ENCODE results near the gene SIX3. TPM values are rescaled to one million over a fixed set of nuclear protein-coding genes. Genes with fewer than 3 reads are reported as not detected.

The SIX3 gene
- total RNA-seq, 2 experiments from 2014 or later = not detected

DNA sequence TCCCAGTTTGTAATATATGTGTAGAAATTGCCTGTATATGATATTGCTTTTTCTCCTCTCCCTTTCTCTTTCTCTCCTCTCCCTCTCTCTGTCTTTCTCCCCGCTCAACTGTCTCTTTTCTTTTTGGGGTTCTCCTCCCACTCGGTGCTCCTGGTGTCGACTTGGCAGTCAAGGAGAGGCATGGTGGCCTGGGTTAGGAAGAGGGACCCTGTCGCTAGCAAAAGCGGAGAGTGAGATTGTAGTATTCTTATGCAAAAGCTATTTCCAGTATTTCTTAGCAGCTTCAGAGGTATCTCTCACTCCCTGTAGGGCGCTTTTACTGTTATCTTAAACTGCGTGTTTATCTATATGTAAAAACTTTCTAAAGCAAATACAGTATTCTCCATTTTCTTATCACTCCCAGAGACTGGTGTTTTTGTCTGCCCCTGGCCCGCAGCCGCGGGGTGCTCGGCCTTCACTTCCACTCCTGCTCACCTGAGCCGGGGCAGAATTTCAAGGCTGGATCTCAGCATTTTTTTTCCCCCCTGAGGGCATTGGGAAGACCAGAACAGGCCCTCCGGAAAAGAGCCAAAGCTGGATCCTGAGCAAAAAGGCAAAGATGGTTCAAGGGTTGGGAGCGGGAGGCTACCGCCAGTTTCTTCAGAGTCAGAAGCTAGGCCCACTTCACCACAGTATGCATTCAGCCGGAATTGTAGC is 4.3 kb downstream of the SIX3 start:
- Mint-ChIP-seq H3K4me1 (ENCODE audit: low read depth) (peaks cover 32% of the 10 kb centered on the region), H3K27ac (no peak overlapping the region), H3K4me3 (no peak overlapping the region), H3K36me3 (ENCODE audit: low read depth) (no peaks in the 10 kb centered on the region), H3K27me3 (peaks cover 85% of the 10 kb centered on the region), H3K9me3 (no peaks in the 10 kb centered on the region)
- TF ChIP-seq, protein P1, sequence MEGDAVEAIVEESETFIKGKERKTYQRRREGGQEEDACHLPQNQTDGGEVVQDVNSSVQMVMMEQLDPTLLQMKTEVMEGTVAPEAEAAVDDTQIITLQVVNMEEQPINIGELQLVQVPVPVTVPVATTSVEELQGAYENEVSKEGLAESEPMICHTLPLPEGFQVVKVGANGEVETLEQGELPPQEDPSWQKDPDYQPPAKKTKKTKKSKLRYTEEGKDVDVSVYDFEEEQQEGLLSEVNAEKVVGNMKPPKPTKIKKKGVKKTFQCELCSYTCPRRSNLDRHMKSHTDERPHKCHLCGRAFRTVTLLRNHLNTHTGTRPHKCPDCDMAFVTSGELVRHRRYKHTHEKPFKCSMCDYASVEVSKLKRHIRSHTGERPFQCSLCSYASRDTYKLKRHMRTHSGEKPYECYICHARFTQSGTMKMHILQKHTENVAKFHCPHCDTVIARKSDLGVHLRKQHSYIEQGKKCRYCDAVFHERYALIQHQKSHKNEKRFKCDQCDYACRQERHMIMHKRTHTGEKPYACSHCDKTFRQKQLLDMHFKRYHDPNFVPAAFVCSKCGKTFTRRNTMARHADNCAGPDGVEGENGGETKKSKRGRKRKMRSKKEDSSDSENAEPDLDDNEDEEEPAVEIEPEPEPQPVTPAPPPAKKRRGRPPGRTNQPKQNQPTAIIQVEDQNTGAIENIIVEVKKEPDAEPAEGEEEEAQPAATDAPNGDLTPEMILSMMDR (IDR thresholded peaks at IDR 0.05) = no peak
- ChIA-PET POLR2A (interaction anchor here (0.7 kb wide), 1 partner anchor 346 kb away, joined by 3 read pairs; no protein-coding TSS in a partner anchor), CTCF (interaction anchor here (2.1 kb wide), 1 partner anchor 10 kb away, joined by 12 read pairs; no protein-coding TSS in a partner anchor)
- intact Hi-C loops (cut with micrococcal nuclease) = no loop called here
- ATAC-seq = no peak
- no peak for DNase-seq

DNA sequence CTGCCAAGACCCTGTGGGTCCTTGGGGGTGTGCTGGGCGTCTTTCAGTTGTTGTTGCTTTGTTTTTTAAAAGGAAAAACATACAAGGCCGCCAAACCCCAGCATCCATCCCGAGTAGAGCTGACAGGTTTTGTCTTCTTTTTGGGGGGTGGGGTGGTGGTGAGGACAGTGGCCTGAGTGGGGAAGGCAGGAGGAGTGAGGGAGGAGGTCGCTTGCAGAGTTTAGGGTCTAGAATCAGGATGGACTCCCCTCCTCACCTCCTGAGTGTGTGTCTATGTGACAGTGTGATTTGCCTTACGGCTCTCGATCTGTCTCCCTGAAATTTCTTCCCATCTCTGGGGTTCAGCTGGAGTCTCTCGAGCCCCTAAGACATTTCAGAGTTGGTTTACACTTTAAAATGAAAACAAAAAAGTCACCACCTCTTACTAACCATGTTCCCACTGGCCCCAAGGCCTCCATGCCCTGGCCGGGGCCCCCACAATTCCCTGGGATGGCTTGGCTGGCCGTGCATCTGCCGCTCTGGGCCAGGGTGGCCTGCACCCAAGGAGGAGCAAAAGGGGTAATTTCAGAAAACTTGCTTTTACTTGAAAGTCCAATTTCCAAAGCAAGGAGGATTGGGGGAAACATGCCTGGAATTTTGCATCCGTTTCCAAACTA is 5.0 kb downstream of the SIX3 start:
- Mint-ChIP-seq H3K36me3 (ENCODE audit: low read depth) (no peaks in the 10 kb centered on the region), H3K27ac (no peak overlapping the region), H3K27me3 (peaks cover 86% of the 10 kb centered on the region), H3K4me3 (no peak overlapping the region), H3K4me1 (ENCODE audit: low read depth) (peaks cover 30% of the 10 kb centered on the region), H3K9me3 (no peaks in the 10 kb centered on the region)
- POLR2A ChIA-PET = interaction anchor here (0.7 kb wide), 1 partner anchor 347 kb away, joined by 3 read pairs; no protein-coding TSS in a partner anchor
- CTCF ChIA-PET = interaction anchor here (1.5 to 2.1 kb wide), 2 partner anchors 9 to 467 kb away, joined by 4 to 12 read pairs; no protein-coding TSS in a partner anchor
- no peak for DNase-seq
- no peak for ATAC-seq
- TF ChIP-seq, protein P1 (IDR thresholded peaks at IDR 0.05) = no peak
- intact Hi-C loops (cut with micrococcal nuclease) = no loop called here

DNA sequence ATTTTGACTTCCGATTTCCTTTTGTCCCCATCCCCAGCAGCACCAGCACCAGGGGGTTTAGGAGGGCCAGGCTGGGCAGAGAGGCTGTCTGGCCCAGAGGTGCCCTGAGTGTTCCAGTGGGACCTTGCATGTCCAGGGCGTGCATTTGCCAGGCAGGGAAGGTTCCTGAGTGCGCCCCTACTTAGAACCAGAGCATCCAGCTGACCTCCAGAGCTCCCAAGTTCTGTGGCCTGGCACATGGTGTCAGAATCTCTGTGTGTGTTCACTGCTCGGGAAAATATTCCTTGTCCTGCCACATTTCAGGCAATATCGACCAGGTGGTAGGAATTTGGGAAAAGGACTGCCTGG is 5.5 kb downstream of the SIX3 start:
- CTCF ChIA-PET = interaction anchor here (1.5 to 2.1 kb wide), 2 partner anchors 9 to 468 kb away, joined by 4 to 12 read pairs; no protein-coding TSS in a partner anchor
- ATAC-seq (no peak), DNase-seq (no peak)
- peaks cover 28% of the 10 kb centered on the region for H3K4me1 Mint-ChIP-seq (ENCODE audit: low read depth)
- POLR2A ChIA-PET = no interaction called here
- intact Hi-C loops (cut with micrococcal nuclease) = no loop called here
- no peaks in the 10 kb centered on the region for H3K36me3 Mint-ChIP-seq (ENCODE audit: low read depth)
- H3K9me3 Mint-ChIP-seq = no peaks in the 10 kb centered on the region
- peaks cover 83% of the 10 kb centered on the region for H3K27me3 Mint-ChIP-seq
- no peak overlapping the region for H3K4me3 Mint-ChIP-seq
- no peak overlapping the region for H3K27ac Mint-ChIP-seq
- TF ChIP-seq, protein P1 (IDR thresholded peaks at IDR 0.05) = no peak

DNA sequence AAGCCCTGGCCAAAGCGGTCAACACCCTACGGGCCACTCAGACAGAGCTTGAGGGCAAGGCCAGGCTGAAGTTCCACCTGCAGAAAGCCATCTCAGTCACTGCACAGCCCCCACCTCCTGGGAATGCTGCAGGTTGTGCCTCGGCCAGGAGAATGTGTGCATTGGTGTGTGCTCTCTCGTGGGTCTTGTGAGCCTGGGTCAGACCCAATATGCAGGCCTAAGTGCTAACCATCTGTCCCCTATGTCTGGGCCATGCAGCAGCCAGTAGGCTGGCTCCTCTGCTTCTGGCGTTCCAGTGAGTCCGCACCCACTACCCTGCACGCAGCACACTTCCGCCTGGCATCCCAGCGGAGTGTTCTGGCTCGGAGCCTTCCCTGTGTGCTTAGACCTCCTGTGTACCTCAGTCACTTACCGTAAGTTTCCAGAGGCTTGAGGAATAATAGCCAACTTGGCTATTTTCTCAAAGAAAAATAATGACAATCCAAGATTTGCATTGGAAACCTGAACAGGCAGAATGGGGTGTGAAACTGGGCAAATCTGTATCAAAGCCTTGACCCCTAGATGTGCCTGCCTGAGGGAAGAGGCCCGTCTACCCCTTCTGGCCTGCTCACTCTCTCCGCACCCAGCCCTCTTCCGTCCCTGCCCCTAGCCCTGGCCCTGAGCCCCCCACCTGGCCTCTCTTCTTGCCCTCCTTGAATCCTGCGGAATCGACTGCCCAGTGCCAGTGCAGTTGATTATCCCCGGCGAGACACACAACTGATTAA is 7.2 kb downstream of the SIX3 start:
- Mint-ChIP-seq H3K9me3 (no peaks in the 10 kb centered on the region), H3K27ac (no peak overlapping the region), H3K4me1 (ENCODE audit: low read depth) (peaks cover 23% of the 10 kb centered on the region), H3K27me3 (peaks cover 79% of the 10 kb centered on the region), H3K36me3 (ENCODE audit: low read depth) (no peaks in the 10 kb centered on the region), H3K4me3 (no peak overlapping the region)
- CTCF ChIA-PET = interaction anchor here (1.2 kb wide), 1 partner anchor 469 kb away, joined by 5 read pairs; no protein-coding TSS in a partner anchor
- DNase-seq = no peak
- POLR2A ChIA-PET = no interaction called here
- TF ChIP-seq, protein P1 (IDR thresholded peaks at IDR 0.05) = no peak
- intact Hi-C loops (cut with micrococcal nuclease) = no loop called here
- no peak for ATAC-seq
